SK-N-MC (cell line): ENCODE measurements around the gene SMTN.

Experiments
- EZH2 ChIP-seq: fragments of 200-600 bp; sonication (generic); IDR thresholded peaks from one replicate; pipeline ENCODE4 v1.6.1; 2017; ENCODE audit warnings: antibody characterized with exemption
- FOXP2 ChIP-seq: optimal IDR thresholded peaks from 2 replicates; pipeline ENCODE3; 2011; ENCODE audit warnings: mild to moderate bottlenecking, moderate library complexity; ENCODE audit not compliant: insufficient read depth; ENCODE audit errors: extremely low read length, control extremely low read depth
- POLR2AphosphoS5 ChIP-seq: IDR thresholded peaks from 2 replicates; pipeline ENCODE4 v1.6.1; 2012; ENCODE audit warnings: mild to moderate bottlenecking, low read depth, low read length, borderline replicate concordance

DNA sequence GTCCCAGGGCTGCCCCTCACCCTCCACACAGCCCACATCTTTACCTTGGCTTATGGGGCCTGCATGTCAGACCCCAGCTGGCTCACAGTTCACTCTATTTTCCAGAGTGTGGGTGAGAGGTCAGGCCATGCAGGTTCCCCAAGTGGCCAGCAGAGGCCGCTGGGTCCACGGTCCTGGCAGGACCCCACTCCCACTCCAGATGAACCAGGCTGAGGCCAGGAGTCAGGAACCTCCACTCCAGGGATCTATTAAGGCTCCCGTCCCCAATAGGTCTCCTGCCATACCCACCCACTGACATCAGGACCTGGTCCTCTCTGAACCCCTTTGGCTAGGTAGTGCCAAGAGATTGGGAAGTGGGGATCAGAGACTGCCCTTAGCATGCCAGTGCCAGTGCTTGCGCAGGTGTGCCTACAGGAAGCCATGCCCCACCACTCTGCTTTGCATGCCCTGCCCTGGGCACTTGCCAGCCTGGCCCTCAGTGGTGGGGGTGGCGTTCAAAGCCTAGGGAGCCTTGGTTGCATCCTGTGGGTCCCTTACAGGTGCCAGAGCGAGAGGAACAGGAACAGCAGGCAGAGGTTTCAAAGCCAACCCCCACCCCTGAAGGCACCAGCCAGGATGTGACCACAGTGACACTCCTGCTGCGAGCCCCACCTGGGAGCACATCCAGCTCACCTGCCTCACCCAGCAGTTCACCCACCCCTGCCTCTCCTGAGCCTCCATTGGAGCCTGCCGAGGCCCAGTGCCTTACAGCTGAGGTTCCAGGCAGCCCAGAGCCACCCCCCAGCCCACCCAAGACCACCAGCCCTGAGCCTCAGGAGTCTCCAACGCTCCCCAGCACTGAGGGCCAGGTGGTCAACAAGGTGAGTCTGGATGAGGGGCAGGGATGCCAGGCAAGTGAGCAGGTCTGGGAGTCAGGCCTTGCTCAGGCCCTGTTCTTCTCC lies 8.3 kb downstream of the SMTN start:
- TF ChIP-seq POLR2AphosphoS5, result no peak
- TF ChIP-seq EZH2, result no peak
- TF ChIP-seq FOXP2, result no peak
